NB4 (cell line): ENCODE results near the gene PDC.

Experiments
- DNase-seq: peaks from one replicate; pipeline ENCODE4 v3.0.0; 2010; ENCODE audit warnings: low read depth
- H3K4me3 ChIP-seq: one replicate; pipeline ENCODE4 v1.5.1; 2011; ENCODE audit warnings: mild to moderate bottlenecking, low read depth, low read length, moderate library complexity
- CTCF ChIP-seq: IDR thresholded peaks from one replicate; pipeline ENCODE4 v1.5.1; 2012; ENCODE audit warnings: low read depth, low read length
- MAX ChIP-seq: IDR thresholded peaks from 2 replicates; pipeline ENCODE4 v1.6.1; 2011; ENCODE audit warnings: low read depth, low read length
- MYC ChIP-seq: IDR thresholded peaks from 2 replicates; pipeline ENCODE4 v1.6.1; 2011; ENCODE audit warnings: low read depth, low read length
- POLR2A ChIP-seq: IDR thresholded peaks from 2 replicates; pipeline ENCODE4 v1.6.1; 2011; ENCODE audit warnings: mild to moderate bottlenecking; ENCODE audit not compliant: insufficient read length; ENCODE audit errors: extremely low read depth

PDC gene

GRCh38 chr1:186498071-186498470 is 37.2 kb upstream of the PDC start:
- H3K4me3 ChIP-seq: no peak overlapping the region
- DNase-seq: no peak
- TF ChIP-seq MAX: no peak
- TF ChIP-seq MYC: no peak
- no peak for TF ChIP-seq CTCF
- TF ChIP-seq POLR2A: no peak

GRCh38 chr1:186497651-186498050 is 36.7 kb upstream of the PDC start:
- no peak overlapping the region for H3K4me3 ChIP-seq
- DNase-seq: no peak
- TF ChIP-seq CTCF (no peak), POLR2A (no peak), MAX (no peak), MYC (no peak)

GRCh38 chr1:186496171-186496851 is 35.4 kb upstream of the PDC start:
- TF ChIP-seq MAX (no peak), POLR2A (no peak), CTCF (no peak), MYC (no peak)
- no peak overlapping the region for H3K4me3 ChIP-seq
- DNase-seq: no peak

GRCh38 chr1:186494832-186495271 is 33.9 kb upstream of the PDC start:
- no peak overlapping the region for H3K4me3 ChIP-seq
- TF ChIP-seq POLR2A (no peak), CTCF (no peak), MYC (no peak), MAX (no peak)
- no peak for DNase-seq

GRCh38 chr1:186492531-186493291 is 31.8 kb upstream of the PDC start:
- no peak for DNase-seq
- no peak for TF ChIP-seq CTCF
- TF ChIP-seq POLR2A: no peak
- TF ChIP-seq MAX: no peak
- TF ChIP-seq MYC: no peak
- no peak overlapping the region for H3K4me3 ChIP-seq
